Left kidney (tissue), 2 donors: Measurements from ENCODE around the gene GAS2. TPM values are rescaled to one million over a fixed set of nuclear protein-coding genes. Genes with fewer than 3 reads are reported as not detected.
A peak's percentile ranks its signal among the peaks of the same experiment; 100 is the strongest.

Experiments used
- DNase-seq: peaks from one replicate; pipeline ENCODE4 v3.0.0-alpha.2; 2013
- polyA plus RNA-seq: library from polyadenylated mRNA; unstranded; fragments of 120-200 nt; gene quantifications from one replicate; pipeline ENCODE4 v1.2.1, GENCODE V29; 2013; ENCODE audit not compliant: insufficient read length

The GAS2 gene
- polyA plus RNA-seq, 1 donor = 13.8 TPM

- peak; percentile 8 for DNase-seq
Observed at GRCh38 chr11:22670830-22671229, 4.4 kb downstream of the GAS2 start.

GRCh38 chr11:22671751-22672150 lies 5.3 kb downstream of the GAS2 start:
- no peak for DNase-seq

- no peak for DNase-seq
Observed at GRCh38 chr11:22674470-22675439, 8.3 kb downstream of the GAS2 start.

- no peak for DNase-seq
Observed at GRCh38 chr11:22677153-22677903, 10.9 kb downstream of the GAS2 start.

- no peak for DNase-seq
Observed at GRCh38 chr11:22680628-22681027, 14.2 kb downstream of the GAS2 start.

- no peak for DNase-seq
Observed at GRCh38 chr11:22681281-22681812, 14.9 kb downstream of the GAS2 start.

GRCh38 chr11:22684082-22684481 lies 17.7 kb downstream of the GAS2 start:
- no peak for DNase-seq

GRCh38 chr11:22685111-22685510 lies 18.7 kb downstream of the GAS2 start:
- no peak for DNase-seq

- no peak for DNase-seq
Observed at GRCh38 chr11:22688914-22689313, 22.5 kb downstream of the GAS2 start.

- DNase-seq = no peak
Observed at GRCh38 chr11:22690257-22690656, 23.8 kb downstream of the GAS2 start.

- DNase-seq = no peak
Observed at GRCh38 chr11:22690871-22691270, 24.5 kb downstream of the GAS2 start.

GRCh38 chr11:22699388-22699787 lies 33.0 kb downstream of the GAS2 start:
- DNase-seq = no peak

GRCh38 chr11:22702031-22702430 lies 35.6 kb downstream of the GAS2 start:
- no peak for DNase-seq

- peak; percentile 83 for DNase-seq
Observed at GRCh38 chr11:22703040-22703439, 36.6 kb downstream of the GAS2 start.

- peak; percentile 32 for DNase-seq
Observed at GRCh38 chr11:22703591-22703990, 37.2 kb downstream of the GAS2 start.

- no peak for DNase-seq
Observed at GRCh38 chr11:22707119-22707899, 40.9 kb downstream of the GAS2 start.

- DNase-seq = no peak
Observed at GRCh38 chr11:22711071-22711770, 44.8 kb downstream of the GAS2 start.

GRCh38 chr11:22711880-22712279 lies 45.5 kb downstream of the GAS2 start:
- DNase-seq = no peak

- no peak for DNase-seq
Observed at GRCh38 chr11:22713336-22713735, 46.9 kb downstream of the GAS2 start.

- no peak for DNase-seq
Observed at GRCh38 chr11:22715971-22716370, 49.6 kb downstream of the GAS2 start.

GRCh38 chr11:22720457-22720856 lies 54.0 kb downstream of the GAS2 start:
- DNase-seq = no peak
